Pulmonary artery endothelial cell (primary cell): ENCODE data around the gene CHN2. TPM values are rescaled to one million over a fixed set of nuclear protein-coding genes. Genes with fewer than 3 reads are reported as not detected.

Experiments used
- DNase-seq: peaks from one replicate; pipeline ENCODE4 v3.0.0-alpha.2; 2011; ENCODE audit warnings: low read depth, low spot score
- total RNA-seq: library from RNA; depleted of rRNA; stranded (reverse); fragments of >200 nt; gene quantifications from 2 replicates; pipeline ENCODE4 v1.2.3, GENCODE V29; 2014

CHN2 gene
- total RNA-seq: 0.13 and 0.78 TPM in 2 replicates

DNA sequence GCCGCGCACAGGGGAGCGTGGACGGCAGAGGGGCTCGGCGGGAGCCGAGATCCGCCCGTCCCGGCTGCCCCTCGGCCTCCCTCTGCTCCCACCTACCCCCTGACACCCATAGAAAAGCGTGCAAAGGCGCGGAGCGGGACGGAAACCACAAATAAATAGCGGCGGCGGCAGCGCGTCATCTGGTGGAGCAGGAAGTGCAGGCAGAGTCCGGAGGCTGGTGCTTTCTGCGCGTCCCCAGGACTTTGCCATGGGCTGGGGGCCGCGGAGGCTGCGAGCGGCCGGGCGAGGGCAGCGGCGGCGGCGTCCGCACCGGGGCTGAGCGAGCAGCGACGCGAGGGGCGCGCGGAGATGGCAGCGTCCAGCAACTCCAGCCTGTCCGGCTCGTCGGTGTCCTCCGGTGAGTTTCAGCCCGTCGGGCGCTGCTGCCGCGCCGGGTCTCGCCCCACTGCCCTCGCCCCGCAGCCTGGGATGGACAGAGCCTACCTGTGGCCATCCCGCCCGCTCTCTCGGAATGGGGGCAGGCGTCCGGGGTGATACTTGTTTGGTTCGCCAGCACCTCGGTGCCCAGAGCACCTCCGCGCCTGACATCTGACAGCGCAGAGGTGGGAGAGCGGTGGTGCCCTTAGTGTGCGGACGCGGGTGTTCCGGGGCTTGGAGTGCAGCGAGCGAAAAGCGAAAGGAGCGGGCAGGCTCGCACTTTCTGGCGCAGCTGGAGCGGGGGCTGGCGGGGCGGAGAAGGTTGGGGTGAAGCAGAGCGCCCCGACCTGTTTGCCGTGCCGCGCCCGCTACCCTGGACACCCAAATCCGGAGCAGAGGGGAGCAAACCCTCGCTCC lies at the start of gene CHN2:
TSS of gene CHN2 (plus strand) at position 182 of the 834 bp plus-strand sequence.
- no peak for DNase-seq

- no peak for DNase-seq
Observed at GRCh38 chr7:29145553-29146056, 49.0 kb upstream of the CHN2 start.

DNA sequence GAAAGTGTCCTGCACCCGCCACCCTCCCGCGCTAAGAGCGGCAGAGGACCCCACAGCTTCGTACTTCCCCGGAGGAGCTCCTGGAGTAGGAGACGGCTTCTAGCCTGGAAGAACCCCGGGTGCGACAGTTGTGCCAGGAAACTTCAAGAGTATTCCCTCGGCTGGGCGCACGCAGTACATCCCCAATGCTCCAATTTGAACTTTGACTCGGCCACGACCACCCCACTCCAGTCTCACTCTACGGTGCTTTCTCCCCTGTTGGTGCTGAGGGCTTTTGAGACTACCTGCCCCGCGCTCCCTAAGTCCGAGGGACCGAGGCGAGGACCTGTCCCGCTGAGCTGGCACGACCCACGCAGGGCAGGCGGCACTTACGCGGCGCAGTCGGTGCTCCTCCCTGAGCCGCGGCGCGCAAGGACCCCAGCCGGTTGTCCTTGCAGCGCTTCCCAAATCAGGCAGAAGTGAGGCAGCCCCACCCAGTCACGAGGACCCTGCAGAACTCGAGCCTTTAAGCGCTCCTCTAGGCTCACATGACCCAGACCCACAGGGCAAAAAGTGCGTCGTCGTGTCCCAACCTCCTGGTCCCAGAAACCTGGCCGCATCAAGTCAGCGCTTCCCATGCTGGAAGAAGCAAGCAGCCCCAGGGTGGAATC lies 48.4 kb upstream of the CHN2 start, which contains the start of gene CPVL:
TSS of gene CPVL (minus strand) at position 481 of the 650 bp plus-strand sequence. CDS start 25,476 bp downstream, outside the sequence.
- DNase-seq: no peak

GRCh38 chr7:29146888-29147609 lies 47.5 kb upstream of the CHN2 start:
- no peak for DNase-seq

- DNase-seq: no peak
Observed at GRCh38 chr7:29147821-29148220, 46.8 kb upstream of the CHN2 start.

DNA sequence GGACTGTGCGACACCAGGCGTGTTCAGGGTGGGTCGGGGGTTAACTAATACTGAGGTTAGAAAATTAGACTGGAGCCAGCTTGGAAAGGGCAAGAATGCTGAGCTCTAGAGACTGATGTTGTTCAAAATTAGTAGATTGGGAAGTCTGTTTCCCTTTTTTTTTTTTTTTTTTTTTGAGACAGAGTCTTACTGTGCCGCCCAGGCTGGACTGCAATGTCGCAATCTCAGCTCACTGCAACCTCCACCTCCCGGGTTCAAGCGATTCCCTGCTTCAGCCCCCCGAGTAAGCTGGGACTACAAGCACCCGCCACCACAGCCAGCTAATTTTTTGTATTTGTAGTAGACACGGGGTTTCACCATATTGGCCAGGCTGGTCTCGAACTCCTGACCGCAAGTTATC lies 45.5 kb upstream of the CHN2 start:
- DNase-seq: no peak

- DNase-seq: no peak
Observed at GRCh38 chr7:29150856-29151255, 43.7 kb upstream of the CHN2 start.

GRCh38 chr7:29154076-29154475 lies 40.5 kb upstream of the CHN2 start:
- no peak for DNase-seq

GRCh38 chr7:29156907-29157452 lies 37.6 kb upstream of the CHN2 start:
- DNase-seq: no peak

DNA sequence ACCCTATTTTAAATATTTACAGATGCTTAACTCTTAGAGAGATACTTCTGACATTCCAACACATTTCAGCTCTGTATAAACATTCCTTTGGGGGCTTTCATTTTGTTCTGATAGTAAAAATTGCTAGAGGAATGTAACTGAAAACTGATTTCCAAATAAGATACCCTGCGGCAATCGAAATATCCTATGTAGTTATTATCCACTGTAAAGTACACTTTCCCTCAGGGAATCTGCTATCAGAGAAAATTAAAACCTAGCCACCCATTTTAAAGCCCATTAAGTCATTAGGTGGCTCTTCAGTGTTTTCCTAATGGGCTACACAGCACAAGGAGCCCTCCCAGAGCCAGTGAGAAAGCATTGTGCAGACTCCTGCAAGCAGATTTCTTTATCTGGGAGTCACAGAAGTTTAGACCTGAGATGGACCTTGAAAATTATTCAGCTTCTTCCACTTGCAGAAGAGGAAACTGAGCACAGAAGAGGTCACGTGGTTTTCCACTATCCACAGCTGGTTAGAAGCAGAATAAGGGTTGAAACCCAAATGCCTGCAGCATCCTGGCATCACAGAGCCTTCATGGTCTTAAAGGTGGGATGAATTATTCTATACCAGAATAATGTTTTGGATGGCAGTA lies 35.7 kb upstream of the CHN2 start:
- DNase-seq: no peak

- DNase-seq: no peak
Observed at GRCh38 chr7:29160080-29160479, 34.5 kb upstream of the CHN2 start.

GRCh38 chr7:29161231-29161630 lies 33.3 kb upstream of the CHN2 start:
- no peak for DNase-seq

DNA sequence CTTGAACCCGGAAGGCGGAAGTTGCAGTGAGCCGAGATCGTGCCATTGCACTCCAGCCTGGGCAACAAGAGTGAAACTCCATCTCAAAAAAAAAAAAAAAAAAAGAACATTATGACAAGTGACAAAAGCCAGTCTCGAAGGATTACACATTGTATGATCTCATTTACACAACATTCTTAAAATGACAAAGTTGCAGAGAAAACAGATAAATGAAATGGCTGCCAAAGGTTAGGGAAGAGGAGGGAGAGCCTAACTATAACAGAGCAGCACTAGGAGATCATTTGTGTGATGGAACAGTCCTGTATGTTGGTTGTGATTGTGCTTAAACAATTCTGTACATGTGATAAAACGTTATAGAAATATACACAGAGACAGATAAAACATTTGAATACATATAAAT lies 32.0 kb upstream of the CHN2 start:
- no peak for DNase-seq

- DNase-seq: no peak
Observed at GRCh38 chr7:29163854-29164253, 30.7 kb upstream of the CHN2 start.

- DNase-seq: no peak
Observed at GRCh38 chr7:29167721-29168120, 26.9 kb upstream of the CHN2 start.

DNA sequence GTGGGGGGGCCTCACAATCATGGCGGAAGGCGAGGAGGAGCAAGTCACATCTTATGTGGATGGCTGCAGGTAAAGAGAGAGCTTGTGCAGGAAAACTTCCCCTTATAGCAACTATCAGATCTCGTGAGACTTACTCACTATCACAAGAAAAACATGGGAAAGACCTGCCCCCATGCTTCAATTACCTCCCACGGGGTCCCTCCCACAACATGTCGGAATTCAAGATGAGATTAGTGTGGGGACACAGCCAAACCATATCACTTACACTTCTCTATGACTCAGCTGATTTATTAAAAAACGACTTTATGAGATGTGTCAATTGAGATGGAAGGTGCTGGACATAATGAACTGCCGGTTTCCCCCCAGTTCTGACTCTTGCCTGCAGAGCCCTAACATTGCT lies 23.8 kb upstream of the CHN2 start:
- no peak for DNase-seq

DNA sequence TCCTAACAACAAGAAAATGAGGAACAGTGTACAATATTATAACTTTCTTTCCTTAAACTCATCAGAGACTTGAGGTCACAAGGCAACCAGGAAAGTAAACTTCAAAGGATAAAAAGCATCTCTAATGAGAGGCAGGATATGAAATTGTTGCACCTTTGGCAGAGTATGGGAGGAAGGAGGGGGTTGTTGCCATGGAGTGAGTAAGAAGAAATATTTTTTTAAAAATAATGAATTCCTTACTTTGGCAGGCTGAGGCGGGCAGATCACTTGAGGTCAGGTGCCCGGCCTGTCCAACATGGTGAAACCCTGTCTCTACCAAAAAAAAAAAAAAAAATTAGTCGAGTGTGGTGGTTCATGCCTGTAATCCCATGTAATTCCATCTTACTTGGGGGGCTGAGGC lies 21.1 kb upstream of the CHN2 start:
- no peak for DNase-seq

DNA sequence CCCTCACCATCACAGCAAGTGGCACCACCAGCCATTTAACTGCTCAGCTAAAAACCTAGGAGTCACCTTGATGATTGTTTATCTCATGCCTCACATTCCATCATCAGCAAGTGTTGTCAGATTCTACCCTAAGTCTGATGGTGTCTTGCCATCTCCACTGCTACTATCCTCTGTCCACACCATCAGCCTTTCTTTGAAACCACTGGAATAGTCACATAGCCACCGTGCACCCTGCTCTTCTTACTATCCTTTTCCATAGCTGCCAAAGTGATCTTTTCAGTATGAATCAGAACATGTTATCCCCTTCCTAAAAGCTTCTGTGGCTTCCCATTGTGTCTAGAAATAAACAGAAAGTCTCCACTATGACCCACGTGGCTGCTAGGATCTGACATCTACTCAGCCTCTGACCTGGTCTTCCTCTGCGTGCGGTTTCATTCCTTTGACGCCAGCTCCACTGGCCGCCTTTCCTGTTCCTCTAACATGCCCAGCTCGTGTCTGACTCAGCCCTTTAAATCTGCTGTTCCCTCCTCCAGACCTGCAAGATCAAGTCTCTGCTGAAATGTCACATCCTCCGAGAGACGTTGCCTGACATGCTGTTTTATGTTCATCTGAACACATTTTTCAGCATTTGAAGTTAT lies 16.5 kb upstream of the CHN2 start:
- DNase-seq: peak; percentile 37

DNA sequence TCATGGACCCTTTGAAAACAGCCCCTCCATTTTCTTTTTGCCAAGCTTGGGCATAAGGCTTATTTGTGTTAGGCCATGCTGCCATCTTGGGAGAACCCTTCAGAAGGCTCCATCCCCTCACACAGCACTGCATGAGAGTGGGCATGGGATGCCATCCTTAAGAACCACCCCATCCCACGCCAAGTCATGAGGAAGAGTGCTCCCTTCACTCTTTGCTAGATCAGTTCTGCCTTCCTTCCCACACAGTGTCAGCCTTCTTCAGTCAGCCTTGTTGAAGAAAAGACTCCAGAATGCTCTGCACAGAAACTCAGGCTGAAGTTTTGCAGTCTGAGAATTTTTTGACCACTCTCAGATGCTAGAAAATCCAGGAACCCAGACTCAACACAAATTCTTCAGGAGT lies 15.5 kb upstream of the CHN2 start:
- DNase-seq: no peak

DNA sequence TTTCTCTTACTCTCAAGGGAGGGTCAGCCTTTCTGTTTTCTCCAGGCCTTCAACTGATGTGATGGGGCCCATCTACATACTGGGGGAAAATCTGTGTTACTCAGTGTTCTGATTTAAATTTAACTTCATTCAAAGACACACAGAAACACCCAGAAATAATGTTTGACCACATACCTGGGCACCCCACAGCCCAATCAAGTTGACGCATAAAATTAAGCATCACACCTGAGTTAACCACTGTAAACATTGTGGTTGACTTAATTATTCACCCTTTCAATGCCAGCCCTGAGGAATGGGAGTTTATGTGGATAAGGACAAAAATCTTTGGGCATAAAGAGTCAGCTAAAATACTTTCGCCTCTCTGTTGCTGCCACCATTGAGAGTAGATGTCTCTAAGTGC lies 10.0 kb upstream of the CHN2 start:
- no peak for DNase-seq

DNA sequence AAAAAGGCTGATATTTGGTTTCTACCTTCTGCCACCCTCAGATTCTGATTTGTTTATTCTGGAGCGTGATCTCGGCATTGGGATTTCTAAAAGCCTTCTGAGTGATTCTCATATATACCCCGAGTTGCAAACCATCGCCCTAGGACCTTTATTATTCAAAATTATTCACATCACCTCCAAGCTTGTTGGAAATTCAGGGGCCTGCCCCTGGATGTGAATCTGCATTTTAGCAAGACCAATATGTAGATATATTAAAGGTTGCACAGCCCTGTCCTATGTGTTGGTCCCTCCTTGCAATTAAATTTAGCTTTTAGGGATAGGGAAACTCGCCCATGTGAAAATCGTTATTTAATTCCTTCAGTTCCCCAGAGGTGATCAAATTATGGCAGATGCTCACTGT lies 9.0 kb upstream of the CHN2 start:
- no peak for DNase-seq
